ENCODE measurements around the gene CDK14.

The CDK14 gene

DNA sequence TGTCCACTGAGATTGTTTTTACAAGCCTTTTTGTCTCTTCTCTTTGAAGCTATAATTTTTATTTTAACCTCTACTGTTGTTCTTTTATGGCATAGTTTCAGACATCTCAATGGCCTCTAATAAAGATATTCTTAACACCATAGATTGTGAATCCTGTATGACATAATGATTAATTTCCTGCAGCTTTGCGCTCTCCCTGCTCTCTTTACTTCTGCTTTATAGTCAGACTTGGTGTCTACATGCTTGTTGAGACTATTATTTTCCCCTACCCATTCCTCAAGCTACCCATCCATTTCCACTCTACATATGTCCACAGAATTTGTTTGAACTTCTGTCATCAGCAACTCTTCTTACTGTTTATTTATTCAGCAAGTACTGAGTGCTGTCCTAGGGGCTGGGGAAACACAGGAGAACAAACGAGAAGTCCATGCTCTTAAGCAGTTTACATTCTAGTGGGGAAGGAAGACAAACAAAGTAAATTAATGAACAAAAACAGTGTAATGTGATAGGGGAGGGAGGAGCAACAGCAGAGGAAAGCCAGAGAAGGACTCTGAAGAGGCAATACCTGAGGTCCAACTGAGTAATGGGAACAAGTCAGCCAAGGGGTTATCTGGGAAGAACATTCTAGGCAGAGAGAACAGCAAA is 110.1 kb downstream of the CDK14 start:
- no peak overlapping the region for H3K4me3 ChIP-seq (ENCODE audit: low read depth, low read length)
- no peak for DNase-seq (ENCODE audit: low read depth)
- TF ChIP-seq, protein P1, sequence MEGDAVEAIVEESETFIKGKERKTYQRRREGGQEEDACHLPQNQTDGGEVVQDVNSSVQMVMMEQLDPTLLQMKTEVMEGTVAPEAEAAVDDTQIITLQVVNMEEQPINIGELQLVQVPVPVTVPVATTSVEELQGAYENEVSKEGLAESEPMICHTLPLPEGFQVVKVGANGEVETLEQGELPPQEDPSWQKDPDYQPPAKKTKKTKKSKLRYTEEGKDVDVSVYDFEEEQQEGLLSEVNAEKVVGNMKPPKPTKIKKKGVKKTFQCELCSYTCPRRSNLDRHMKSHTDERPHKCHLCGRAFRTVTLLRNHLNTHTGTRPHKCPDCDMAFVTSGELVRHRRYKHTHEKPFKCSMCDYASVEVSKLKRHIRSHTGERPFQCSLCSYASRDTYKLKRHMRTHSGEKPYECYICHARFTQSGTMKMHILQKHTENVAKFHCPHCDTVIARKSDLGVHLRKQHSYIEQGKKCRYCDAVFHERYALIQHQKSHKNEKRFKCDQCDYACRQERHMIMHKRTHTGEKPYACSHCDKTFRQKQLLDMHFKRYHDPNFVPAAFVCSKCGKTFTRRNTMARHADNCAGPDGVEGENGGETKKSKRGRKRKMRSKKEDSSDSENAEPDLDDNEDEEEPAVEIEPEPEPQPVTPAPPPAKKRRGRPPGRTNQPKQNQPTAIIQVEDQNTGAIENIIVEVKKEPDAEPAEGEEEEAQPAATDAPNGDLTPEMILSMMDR (IDR thresholded peaks at IDR 0.05; ENCODE audit: insufficient read depth, low read depth, low read length, missing control alignments), result no peak

DNA sequence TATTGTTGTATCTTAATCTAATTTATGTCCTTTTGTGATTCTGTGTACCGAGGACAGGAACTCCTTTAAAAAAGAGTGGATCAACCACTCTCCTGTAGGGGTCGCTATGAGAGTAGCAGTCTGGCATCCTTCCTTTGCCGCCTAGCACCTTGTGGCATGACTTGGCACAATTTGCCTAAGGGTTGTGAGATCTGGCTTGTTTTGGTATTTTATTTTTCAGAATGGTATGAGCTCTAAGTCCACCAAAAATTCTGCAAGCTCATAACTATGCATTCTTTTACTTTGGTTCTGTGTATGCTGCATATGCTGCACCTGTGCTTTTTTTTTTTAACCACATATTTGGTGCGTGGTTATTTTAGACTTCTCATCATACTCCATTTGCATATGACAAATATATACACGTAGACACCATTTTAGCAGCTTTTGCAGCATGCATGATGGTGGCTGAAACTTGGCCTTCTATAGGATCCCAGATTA is 112.8 kb downstream of the CDK14 start:
- peak; percentile 89 for DNase-seq (ENCODE audit: low read depth)
- peak overlapping the region; percentile 85 for H3K4me3 ChIP-seq (ENCODE audit: low read depth, low read length)
- TF ChIP-seq, protein P1 (IDR thresholded peaks at IDR 0.05; ENCODE audit: insufficient read depth, low read depth, low read length, missing control alignments), result peak; percentile 85

DNA sequence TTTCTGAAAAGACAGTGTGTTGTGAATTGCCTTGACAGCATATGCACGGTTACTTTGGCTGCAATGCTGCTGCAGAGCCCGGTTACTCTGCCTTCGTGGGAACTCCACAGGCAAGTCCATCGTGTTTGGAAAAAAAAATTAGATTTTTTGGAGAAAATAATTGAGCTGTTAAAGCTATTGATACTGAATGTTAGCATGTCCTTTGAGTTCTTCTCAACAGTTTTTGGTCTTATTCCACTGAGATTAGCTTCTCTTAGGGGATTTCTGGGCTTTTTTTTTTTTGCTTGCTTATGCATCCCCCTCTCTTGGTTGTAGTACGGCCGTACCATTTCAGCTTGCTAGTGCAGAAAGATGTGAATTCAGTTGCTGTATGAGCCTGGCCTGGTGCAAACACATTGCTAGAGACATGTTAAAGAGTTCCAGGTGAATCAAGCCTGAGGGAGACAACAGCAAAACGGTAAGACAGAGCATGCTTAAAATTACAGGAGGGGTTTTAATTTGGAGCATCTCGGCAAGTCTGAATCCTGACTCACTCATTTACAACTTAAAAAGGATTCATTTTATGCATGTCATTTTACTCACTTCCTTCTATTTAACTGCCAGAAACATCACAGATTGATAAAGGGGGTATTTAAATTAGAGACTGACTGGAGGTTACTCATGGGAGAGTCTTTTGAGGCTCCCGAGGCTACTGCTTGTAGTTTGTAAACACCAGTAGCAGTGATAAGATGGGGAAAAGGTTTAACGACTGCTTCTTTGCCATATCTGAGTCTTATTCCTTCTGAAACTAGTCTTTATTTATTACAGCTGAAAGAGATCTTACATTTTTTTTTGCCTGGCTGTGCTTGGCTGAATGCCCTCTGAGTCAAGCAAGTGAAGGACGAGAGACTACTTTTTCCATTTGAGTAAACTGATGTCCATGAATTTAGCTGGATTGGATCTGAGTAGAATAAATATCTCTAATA is 113.7 kb downstream of the CDK14 start:
- H3K4me3 ChIP-seq (ENCODE audit: low read depth, low read length), result peak overlapping the region; percentile 85
- TF ChIP-seq, protein P1 (IDR thresholded peaks at IDR 0.05; ENCODE audit: insufficient read depth, low read depth, low read length, missing control alignments), result no peak
- peak; percentile 74 for DNase-seq (ENCODE audit: low read depth)

DNA sequence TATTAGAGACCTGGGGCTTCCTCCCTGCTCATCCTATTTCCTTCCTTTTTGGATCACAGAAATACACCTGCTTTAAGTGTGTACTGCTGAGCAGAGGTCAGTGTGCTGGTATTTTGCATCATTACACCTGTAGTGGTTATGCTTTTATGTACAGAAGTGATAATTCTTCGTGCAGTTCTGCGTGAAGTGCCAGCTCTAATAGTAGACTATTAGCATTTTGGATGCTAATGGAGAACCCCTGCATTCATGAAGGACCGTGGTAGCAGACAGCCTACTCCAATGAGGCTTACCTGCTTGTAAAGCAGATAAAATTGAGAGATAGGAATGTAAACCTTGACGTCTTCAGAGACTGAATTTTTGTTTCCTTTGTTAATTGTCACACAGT is 114.3 kb downstream of the CDK14 start:
- no peak for DNase-seq (ENCODE audit: low read depth)
- peak overlapping the region; percentile 85 for H3K4me3 ChIP-seq (ENCODE audit: low read depth, low read length)
- TF ChIP-seq, protein P1 (IDR thresholded peaks at IDR 0.05; ENCODE audit: insufficient read depth, low read depth, low read length, missing control alignments), result no peak

DNA sequence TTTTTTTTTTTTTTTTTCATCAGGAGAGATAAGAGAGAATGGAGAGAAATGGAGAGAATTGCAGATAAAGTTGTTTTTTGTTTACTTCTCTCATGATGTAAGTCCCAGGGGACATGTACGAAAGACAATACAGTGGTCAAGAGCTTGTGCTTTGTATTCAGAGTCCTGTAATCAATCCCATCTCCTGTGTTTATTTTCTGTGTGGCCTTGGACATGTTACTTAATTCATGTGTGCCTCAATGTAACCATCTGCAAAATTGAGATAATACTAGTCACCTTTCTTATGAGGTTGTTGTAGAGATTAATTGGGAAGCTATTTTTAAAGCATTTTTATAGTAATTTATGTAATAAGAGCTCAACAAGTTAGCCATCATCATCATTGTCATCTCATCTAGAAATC is 117.5 kb downstream of the CDK14 start:
- peak overlapping the region; percentile 85 for H3K4me3 ChIP-seq (ENCODE audit: low read depth, low read length)
- no peak for DNase-seq (ENCODE audit: low read depth)
- TF ChIP-seq, protein P1 (IDR thresholded peaks at IDR 0.05; ENCODE audit: insufficient read depth, low read depth, low read length, missing control alignments), result no peak

DNA sequence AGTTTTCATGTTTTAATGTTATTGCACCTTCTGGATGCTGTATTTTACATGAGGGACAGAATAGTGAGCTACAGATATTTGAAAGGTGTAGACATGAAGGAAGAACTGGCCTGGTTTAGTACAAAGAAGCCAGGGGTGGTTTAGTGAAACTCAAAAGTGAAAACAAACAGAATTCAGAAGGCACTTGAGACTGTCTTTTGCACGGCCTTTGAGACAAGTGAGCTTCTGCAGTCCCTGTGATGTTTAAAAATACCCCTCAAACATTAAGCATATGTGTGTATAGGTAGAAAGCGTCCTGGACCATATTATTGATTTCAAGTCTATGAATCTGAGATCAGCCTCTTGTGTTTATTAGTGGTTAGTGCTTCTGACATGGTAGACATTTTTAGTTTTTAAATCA is 118.9 kb downstream of the CDK14 start:
- TF ChIP-seq, protein P1 (IDR thresholded peaks at IDR 0.05; ENCODE audit: insufficient read depth, low read depth, low read length, missing control alignments), result no peak
- H3K4me3 ChIP-seq (ENCODE audit: low read depth, low read length), result peak overlapping the region; percentile 39
- peak; percentile 67 for DNase-seq (ENCODE audit: low read depth)

All from GM12865 (cell line).